HepG2 (cell line): ENCODE measurements around the gene MYOF. TPM values are rescaled to one million over a fixed set of nuclear protein-coding genes. Genes with fewer than 3 reads are reported as not detected.
A peak's percentile ranks its signal among the peaks of the same experiment; 100 is the strongest.

Experiments used
- AGO1 ChIP-seq: fragments of 200-400 bp; formaldehyde crosslinking; IDR thresholded peaks from 2 replicates; pipeline ENCODE4 v1.6.1; 2017; ENCODE audit warnings: mild to moderate bottlenecking, low read depth, low read length, moderate library complexity; ENCODE audit not compliant: poor library complexity, severe bottlenecking
- ATM ChIP-seq: fragments of 450-650 bp; IDR thresholded peaks from 2 replicates; pipeline ENCODE4 v1.7.1; 2017; ENCODE audit warnings: mild to moderate bottlenecking, borderline replicate concordance
- CREM ChIP-seq, 2 experiments: sonication (generic) in 1 of 2; formaldehyde crosslinking in 1 of 2; IDR thresholded peaks; 2 replicates each; pipeline versions ENCODE4 v1.4.0 to v1.6.1; 2016 to 2020; ENCODE audit warnings: antibody characterized with exemption in 1 of 2, mild to moderate bottlenecking in 1 of 2, missing genetic modification reagents in 1 of 2
- EHMT2 ChIP-seq: fragments of 200-600 bp; sonication (generic); IDR thresholded peaks from 2 replicates; pipeline ENCODE4 v1.7.0; 2017; ENCODE audit warnings: antibody characterized with exemption, low read depth, low read length, borderline replicate concordance
- FIP1L1 ChIP-seq: fragments of 200-400 bp; formaldehyde crosslinking; IDR thresholded peaks from 2 replicates; pipeline ENCODE4 v1.6.1; 2018; ENCODE audit warnings: low read depth, mild to moderate bottlenecking, low read length, moderate library complexity, borderline replicate concordance; ENCODE audit not compliant: insufficient read depth
- KLF16 ChIP-seq, 2 experiments: sonication (generic) in 1 of 2; formaldehyde crosslinking in 1 of 2; IDR thresholded peaks; 2 replicates each; pipeline versions ENCODE4 v1.6.1 to v1.8.0; 2016 to 2023; ENCODE audit warnings: missing genetic modification reagents in 2 of 2, missing compliant biosample characterization in 1 of 2
- MAF1 ChIP-seq: sonication (generic); formaldehyde crosslinking; IDR thresholded peaks from 2 replicates; pipeline ENCODE4 v1.5.0; 2020; ENCODE audit warnings: missing genetic modification reagents, borderline replicate concordance
- POLR2AphosphoS5 ChIP-seq: IDR thresholded peaks from 2 replicates; pipeline ENCODE4 v1.6.1; 2012; ENCODE audit warnings: low read depth, low read length
- RFX1 ChIP-seq: fragments of 450-650 bp; IDR thresholded peaks from 2 replicates; pipeline ENCODE4 v1.6.1; 2017
- RXRB ChIP-seq: IDR thresholded peaks from 2 replicates; pipeline ENCODE4 v1.6.1; 2016; ENCODE audit warnings: borderline replicate concordance, missing genetic modification reagents, missing compliant biosample characterization
- ZBTB37 ChIP-seq: sonication (generic); formaldehyde crosslinking; IDR thresholded peaks from 2 replicates; pipeline ENCODE4 v1.4.0; 2020; ENCODE audit warnings: mild to moderate bottlenecking, missing genetic modification reagents
- ZNF572 ChIP-seq: sonication (generic); formaldehyde crosslinking; IDR thresholded peaks from 2 replicates; pipeline ENCODE4 v1.5.1; 2020; ENCODE audit warnings: mild to moderate bottlenecking, missing genetic modification reagents
- ZNF639 ChIP-seq: conservative IDR thresholded peaks from 2 replicates; pipeline ENCODE4 v1.6.1; 2018; ENCODE audit warnings: missing genetic modification reagents
- ZNF770 ChIP-seq: sonication (generic); formaldehyde crosslinking; IDR thresholded peaks from 2 replicates; pipeline ENCODE4 v1.5.0; 2020; ENCODE audit warnings: mild to moderate bottlenecking, missing genetic modification reagents
- polyA plus RNA-seq, 8 experiments: library from polyadenylated mRNA; depleted of rRNA in 3 of 8; stranded (reverse) in 7 of 8; unstranded in 1 of 8; fragments of >200 nt; fragmentation: Illumina TruSeq in 4 of 8; extraction: Trizol in 4 of 8; gene quantifications; 2 replicates each; pipeline versions ENCODE4 v1.2.1 to v1.2.3, GENCODE V29; 2011 to 2016; ENCODE audit warnings: low read depth in 4 of 8, missing spikeins in 1 of 8, mixed read lengths in 1 of 8; ENCODE audit not compliant: insufficient read depth in 1 of 8
- total RNA-seq, 5 experiments: library from RNA; depleted of rRNA; stranded (reverse); fragments of >200 nt; fragmentation: Illumina TruSeq; extraction: Trizol; gene quantifications; 2 replicates each; pipeline ENCODE4 v1.2.3, GENCODE V29; 2016; ENCODE audit warnings: low read depth in 1 of 5
- TF ChIP-seq, protein P1 (sequence below): sonication (generic); formaldehyde crosslinking; IDR thresholded peaks from 2 replicates; pipeline ENCODE4 v1.5.1; 2020; ENCODE audit warnings: mild to moderate bottlenecking, missing genetic modification reagents, moderate library complexity

MYOF gene
- total and polyA plus RNA-seq, 2 of the 13 experiments (the other 11 are each of a cell fraction or from before 2014, with no cell fraction given) = 0.18 to 0.42 TPM

DNA sequence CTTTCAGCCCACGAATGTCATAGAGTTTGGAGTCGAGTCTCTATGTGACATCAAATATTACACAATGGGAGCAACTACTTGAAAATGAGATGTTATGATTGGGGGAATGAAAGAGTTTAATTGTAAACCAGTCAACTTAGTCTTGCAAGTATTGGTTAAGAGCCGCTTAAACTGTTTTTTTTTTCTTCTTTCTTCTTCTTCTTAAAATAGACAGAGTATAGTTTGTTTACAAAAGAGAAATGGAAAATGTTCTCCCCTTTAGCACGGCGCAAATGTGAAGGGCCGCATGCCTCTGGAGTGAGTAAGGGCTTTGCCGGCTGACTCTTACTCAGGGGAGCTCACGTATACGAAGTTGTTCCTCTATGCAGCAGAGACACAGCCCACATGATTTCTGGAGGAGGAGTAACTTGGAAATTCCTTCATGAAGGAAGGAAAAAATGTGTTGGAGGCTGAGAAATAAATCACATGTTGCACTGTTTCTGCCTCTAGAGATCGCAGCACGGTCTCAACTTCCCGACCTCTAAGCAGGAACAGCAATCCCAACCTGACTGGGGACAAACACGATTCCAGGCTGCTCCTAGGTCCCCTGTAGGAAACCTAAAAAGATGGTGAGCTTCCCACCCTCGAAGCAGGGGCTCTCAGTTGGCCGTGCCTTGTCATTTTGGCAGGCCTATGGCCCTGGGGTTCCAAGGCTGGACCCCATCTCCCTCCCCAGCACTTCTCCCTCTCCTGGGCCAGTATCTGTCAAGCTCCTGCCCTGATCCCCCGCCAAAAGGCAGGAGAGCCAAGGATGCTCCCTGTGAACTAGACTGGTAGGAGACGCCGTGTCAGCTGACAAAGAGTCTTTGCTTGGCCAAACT, 44.8 kb downstream of the MYOF start (continued):
- TF ChIP-seq ZNF770 (CRISPR knock-in tag) (no peak), RXRB (CRISPR knock-in tag) (0 out of 2 replicates have a peak, but pooled peaks have one; percentile 9), MAF1 (no peak), ATM (peak; percentile 49; the same call in 1 of the 2 replicates), KLF16 (CRISPR knock-in tag; IDR thresholded peaks at IDR 0.05) (0 out of 4 replicates have a peak, but pooled peaks of 1 of the 2 experiments have one; percentile 24), ZNF639 (CRISPR knock-in tag) (no peak), RFX1 (no peak), EHMT2 (no peak), ZNF572 (no peak), ZBTB37 (no peak), POLR2AphosphoS5 (peak; percentile 30; the same call in 1 of the 2 replicates), FIP1L1 (no peak), AGO1 (no peak), CREM (IDR thresholded peaks at IDR 0.05) (0 out of 2 replicates have a peak, but pooled peaks have one; percentile 48), CREM (CRISPR knock-in tag; IDR thresholded peaks at IDR 0.05) (no peak)
- TF ChIP-seq, protein P1, sequence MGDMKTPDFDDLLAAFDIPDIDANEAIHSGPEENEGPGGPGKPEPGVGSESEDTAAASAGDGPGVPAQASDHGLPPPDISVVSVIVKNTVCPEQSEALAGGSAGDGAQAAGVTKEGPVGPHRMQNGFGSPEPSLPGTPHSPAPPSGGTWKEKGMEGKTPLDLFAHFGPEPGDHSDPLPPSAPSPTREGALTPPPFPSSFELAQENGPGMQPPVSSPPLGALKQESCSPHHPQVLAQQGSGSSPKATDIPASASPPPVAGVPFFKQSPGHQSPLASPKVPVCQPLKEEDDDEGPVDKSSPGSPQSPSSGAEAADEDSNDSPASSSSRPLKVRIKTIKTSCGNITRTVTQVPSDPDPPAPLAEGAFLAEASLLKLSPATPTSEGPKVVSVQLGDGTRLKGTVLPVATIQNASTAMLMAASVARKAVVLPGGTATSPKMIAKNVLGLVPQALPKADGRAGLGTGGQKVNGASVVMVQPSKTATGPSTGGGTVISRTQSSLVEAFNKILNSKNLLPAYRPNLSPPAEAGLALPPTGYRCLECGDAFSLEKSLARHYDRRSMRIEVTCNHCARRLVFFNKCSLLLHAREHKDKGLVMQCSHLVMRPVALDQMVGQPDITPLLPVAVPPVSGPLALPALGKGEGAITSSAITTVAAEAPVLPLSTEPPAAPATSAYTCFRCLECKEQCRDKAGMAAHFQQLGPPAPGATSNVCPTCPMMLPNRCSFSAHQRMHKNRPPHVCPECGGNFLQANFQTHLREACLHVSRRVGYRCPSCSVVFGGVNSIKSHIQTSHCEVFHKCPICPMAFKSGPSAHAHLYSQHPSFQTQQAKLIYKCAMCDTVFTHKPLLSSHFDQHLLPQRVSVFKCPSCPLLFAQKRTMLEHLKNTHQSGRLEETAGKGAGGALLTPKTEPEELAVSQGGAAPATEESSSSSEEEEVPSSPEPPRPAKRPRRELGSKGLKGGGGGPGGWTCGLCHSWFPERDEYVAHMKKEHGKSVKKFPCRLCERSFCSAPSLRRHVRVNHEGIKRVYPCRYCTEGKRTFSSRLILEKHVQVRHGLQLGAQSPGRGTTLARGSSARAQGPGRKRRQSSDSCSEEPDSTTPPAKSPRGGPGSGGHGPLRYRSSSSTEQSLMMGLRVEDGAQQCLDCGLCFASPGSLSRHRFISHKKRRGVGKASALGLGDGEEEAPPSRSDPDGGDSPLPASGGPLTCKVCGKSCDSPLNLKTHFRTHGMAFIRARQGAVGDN = peak; percentile 28; the same call in 1 of the 2 replicates
